HepG2 (cell line): ENCODE results near the gene TRIM37. TPM values are rescaled to one million over a fixed set of nuclear protein-coding genes. Genes with fewer than 3 reads are reported as not detected.

ENCODE experiments used
- ASH2L ChIP-seq: fragments of 300-600, 200-600 bp; sonication (generic); IDR thresholded peaks from 2 replicates; pipeline ENCODE4 v1.7.0; 2017; ENCODE audit warnings: low read depth, mild to moderate bottlenecking, moderate library complexity, mixed read lengths, low read length; ENCODE audit not compliant: insufficient read length
- ATF7 ChIP-seq, 2 experiments: fragments of 450-650 bp in 1 of 2; sonication (generic) in 1 of 2; formaldehyde crosslinking in 1 of 2; IDR thresholded peaks; 2 replicates each; pipeline versions ENCODE4 v1.4.0 to v1.6.1; 2016 to 2020; ENCODE audit warnings: antibody characterized with exemption in 1 of 2, mild to moderate bottlenecking in 1 of 2, missing genetic modification reagents in 1 of 2
- BORCS8-MEF2B ChIP-seq: sonication (generic); formaldehyde crosslinking; IDR thresholded peaks from 2 replicates; pipeline ENCODE4 v1.8.0; 2022; ENCODE audit warnings: mild to moderate bottlenecking, missing genetic modification reagents
- CAMTA2 ChIP-seq: sonication (generic); formaldehyde crosslinking; IDR thresholded peaks from 2 replicates; pipeline ENCODE4 v1.4.0; 2020; ENCODE audit warnings: mild to moderate bottlenecking, missing genetic modification reagents, borderline replicate concordance
- CBX2 ChIP-seq, 2 experiments: fragments of 200-600 bp in 1 of 2; sonication (generic); formaldehyde crosslinking in 1 of 2; IDR thresholded peaks; 2 replicates each; pipeline versions ENCODE4 v1.7.0 to v1.8.1; 2018 to 2022; ENCODE audit warnings: low read depth in 2 of 2, low read length in 1 of 2, mild to moderate bottlenecking in 1 of 2, missing genetic modification reagents in 1 of 2
- GPN1 ChIP-seq: sonication (generic); formaldehyde crosslinking; IDR thresholded peaks from 2 replicates; pipeline ENCODE4 v1.5.1; 2020; ENCODE audit warnings: missing genetic modification reagents, borderline replicate concordance
- ISL2 ChIP-seq: sonication (generic); formaldehyde crosslinking; IDR thresholded peaks from 2 replicates; pipeline ENCODE4 v1.5.0; 2020; ENCODE audit warnings: missing genetic modification reagents
- JDP2 ChIP-seq: sonication (generic); formaldehyde crosslinking; IDR thresholded peaks from 2 replicates; pipeline ENCODE4 v1.8.1; 2022; ENCODE audit warnings: missing genetic modification reagents, borderline replicate concordance
- KDM6A ChIP-seq: IDR thresholded peaks from 2 replicates; pipeline ENCODE4 v1.6.1; 2016; ENCODE audit warnings: low read depth
- MBD4 ChIP-seq: IDR thresholded peaks from 2 replicates; pipeline ENCODE4 v1.6.1; 2012; ENCODE audit warnings: low read length, inconsistent platforms, borderline replicate concordance
- REPIN1 ChIP-seq: sonication (generic); formaldehyde crosslinking; IDR thresholded peaks from 2 replicates; pipeline ENCODE4 v1.8.0; 2022; ENCODE audit warnings: missing genetic modification reagents, low read depth, mild to moderate bottlenecking, borderline replicate concordance
- SSRP1 ChIP-seq: IDR thresholded peaks from 2 replicates; pipeline ENCODE4 v1.6.1; 2016; ENCODE audit warnings: control low read depth
- TEF ChIP-seq: sonication (generic); formaldehyde crosslinking; IDR thresholded peaks from 2 replicates; pipeline ENCODE4 v1.5.0; 2020; ENCODE audit warnings: missing genetic modification reagents
- TRIM24 ChIP-seq: sonication (generic); formaldehyde crosslinking; IDR thresholded peaks from 2 replicates; pipeline ENCODE4 v1.8.0; 2022; ENCODE audit warnings: mild to moderate bottlenecking, missing genetic modification reagents
- ZMYM3 ChIP-seq: sonication (generic); formaldehyde crosslinking; IDR thresholded peaks from 2 replicates; pipeline ENCODE4 v1.5.1; 2020; ENCODE audit warnings: mild to moderate bottlenecking, missing genetic modification reagents
- ZMYM4 ChIP-seq: sonication (generic); formaldehyde crosslinking; IDR thresholded peaks from 2 replicates; pipeline ENCODE4 v1.8.1; 2023; ENCODE audit warnings: mild to moderate bottlenecking, missing genetic modification reagents
- ZNF138 ChIP-seq: sonication (generic); formaldehyde crosslinking; IDR thresholded peaks from 2 replicates; pipeline ENCODE4 v1.5.0; 2020; ENCODE audit warnings: mild to moderate bottlenecking, low read depth, missing genetic modification reagents
- ZNF160 ChIP-seq: sonication (generic); formaldehyde crosslinking; IDR thresholded peaks from 2 replicates; pipeline ENCODE4 v1.8.0; 2022; ENCODE audit warnings: mild to moderate bottlenecking, inconsistent platforms, missing genetic modification reagents
- ZNF263 ChIP-seq: sonication (generic); formaldehyde crosslinking; IDR thresholded peaks from 2 replicates; pipeline ENCODE4 v1.4.0; 2020; ENCODE audit warnings: missing genetic modification reagents
- ZNF879 ChIP-seq: sonication (generic); formaldehyde crosslinking; IDR thresholded peaks from 2 replicates; pipeline ENCODE4 v1.8.1; 2023; ENCODE audit warnings: missing genetic modification reagents
- polyA plus RNA-seq, 8 experiments: library from polyadenylated mRNA; depleted of rRNA in 3 of 8; stranded (reverse) in 7 of 8; unstranded in 1 of 8; fragments of >200 nt; fragmentation: Illumina TruSeq in 4 of 8; extraction: Trizol in 4 of 8; gene quantifications; 2 replicates each; pipeline versions ENCODE4 v1.2.1 to v1.2.3, GENCODE V29; 2011 to 2016; ENCODE audit warnings: low read depth in 4 of 8, missing spikeins in 1 of 8, mixed read lengths in 1 of 8; ENCODE audit not compliant: insufficient read depth in 1 of 8
- total RNA-seq, 5 experiments: library from RNA; depleted of rRNA; stranded (reverse); fragments of >200 nt; fragmentation: Illumina TruSeq; extraction: Trizol; gene quantifications; 2 replicates each; pipeline ENCODE4 v1.2.3, GENCODE V29; 2016; ENCODE audit warnings: low read depth in 1 of 5
- TF ChIP-seq, protein P1 (sequence below): IDR thresholded peaks from 2 replicates; pipeline ENCODE4 v1.6.1; 2012; ENCODE audit warnings: low read depth, low read length, improper control_type of control experiment
- TF ChIP-seq, protein P2 (sequence below): sonication (generic); formaldehyde crosslinking; IDR thresholded peaks from 2 replicates; pipeline ENCODE4 v1.5.1; 2020; ENCODE audit warnings: missing genetic modification reagents, mild to moderate bottlenecking, borderline replicate concordance
- TF ChIP-seq, protein P3 (sequence below): sonication (generic); formaldehyde crosslinking; IDR thresholded peaks from 2 replicates; pipeline ENCODE4 v1.4.0; 2020; ENCODE audit warnings: missing genetic modification reagents

TRIM37 gene
- total and polyA plus RNA-seq, 2 of the 13 experiments (the other 11 are each of a cell fraction or from before 2014, with no cell fraction given), result 12.4 to 39.1 TPM

GRCh38 chr17:59106463-59107305 is at the start of gene TRIM37 (continued):
- TF ChIP-seq, protein P1, sequence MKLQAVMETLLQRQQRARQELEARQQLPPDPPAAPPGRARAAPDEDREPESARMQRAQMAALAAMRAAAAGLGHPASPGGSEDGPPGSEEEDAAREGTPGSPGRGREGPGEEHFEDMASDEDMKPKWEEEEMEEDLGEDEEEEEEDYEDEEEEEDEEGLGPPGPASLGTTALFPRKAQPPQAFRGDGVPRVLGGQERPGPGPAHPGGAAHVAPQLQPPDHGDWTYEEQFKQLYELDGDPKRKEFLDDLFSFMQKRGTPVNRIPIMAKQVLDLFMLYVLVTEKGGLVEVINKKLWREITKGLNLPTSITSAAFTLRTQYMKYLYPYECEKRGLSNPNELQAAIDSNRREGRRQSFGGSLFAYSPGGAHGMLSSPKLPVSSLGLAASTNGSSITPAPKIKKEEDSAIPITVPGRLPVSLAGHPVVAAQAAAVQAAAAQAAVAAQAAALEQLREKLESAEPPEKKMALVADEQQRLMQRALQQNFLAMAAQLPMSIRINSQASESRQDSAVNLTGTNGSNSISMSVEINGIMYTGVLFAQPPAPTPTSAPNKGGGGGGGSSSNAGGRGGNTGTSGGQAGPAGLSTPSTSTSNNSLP, result no peak
- TF ChIP-seq CAMTA2 (CRISPR knock-in tag) (no peak), KDM6A (CRISPR knock-in tag) (no peak), BORCS8-MEF2B (peak; percentile 52), TRIM24 (CRISPR knock-in tag) (no peak), ZMYM3 (CRISPR knock-in tag) (peak; percentile 54; the same call in 1 of the 2 replicates), JDP2 (no peak), MBD4 (no peak), ZNF263 (CRISPR knock-in tag) (no peak), ASH2L (peak; percentile 98), ZNF879 (CRISPR knock-in tag) (no peak), SSRP1 (CRISPR knock-in tag) (no peak), REPIN1 (CRISPR knock-in tag) (peak; percentile 94), ZNF138 (CRISPR knock-in tag) (peak; percentile 96), TEF (CRISPR knock-in tag) (no peak), ZNF160 (CRISPR knock-in tag) (peak; percentile 93; the same call in 1 of the 2 replicates), CBX2 (IDR thresholded peaks at IDR 0.05; ENCODE audit: low read depth, low read length) (no peak), CBX2 (CRISPR knock-in tag; IDR thresholded peaks at IDR 0.05; ENCODE audit: low read depth) (no peak), ISL2 (CRISPR knock-in tag) (peak; percentile 74), GPN1 (CRISPR knock-in tag) (no peak), ATF7 (IDR thresholded peaks at IDR 0.05) (no peak), ATF7 (CRISPR knock-in tag; IDR thresholded peaks at IDR 0.05) (no peak; the same call in none of the 2 replicates), ZMYM4 (CRISPR knock-in tag) (peak; percentile 98)
- TF ChIP-seq, protein P2, sequence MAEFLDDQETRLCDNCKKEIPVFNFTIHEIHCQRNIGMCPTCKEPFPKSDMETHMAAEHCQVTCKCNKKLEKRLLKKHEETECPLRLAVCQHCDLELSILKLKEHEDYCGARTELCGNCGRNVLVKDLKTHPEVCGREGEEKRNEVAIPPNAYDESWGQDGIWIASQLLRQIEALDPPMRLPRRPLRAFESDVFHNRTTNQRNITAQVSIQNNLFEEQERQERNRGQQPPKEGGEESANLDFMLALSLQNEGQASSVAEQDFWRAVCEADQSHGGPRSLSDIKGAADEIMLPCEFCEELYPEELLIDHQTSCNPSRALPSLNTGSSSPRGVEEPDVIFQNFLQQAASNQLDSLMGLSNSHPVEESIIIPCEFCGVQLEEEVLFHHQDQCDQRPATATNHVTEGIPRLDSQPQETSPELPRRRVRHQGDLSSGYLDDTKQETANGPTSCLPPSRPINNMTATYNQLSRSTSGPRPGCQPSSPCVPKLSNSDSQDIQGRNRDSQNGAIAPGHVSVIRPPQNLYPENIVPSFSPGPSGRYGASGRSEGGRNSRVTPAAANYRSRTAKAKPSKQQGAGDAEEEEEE (CRISPR knock-in tag), result no peak
- TF ChIP-seq, protein P3, sequence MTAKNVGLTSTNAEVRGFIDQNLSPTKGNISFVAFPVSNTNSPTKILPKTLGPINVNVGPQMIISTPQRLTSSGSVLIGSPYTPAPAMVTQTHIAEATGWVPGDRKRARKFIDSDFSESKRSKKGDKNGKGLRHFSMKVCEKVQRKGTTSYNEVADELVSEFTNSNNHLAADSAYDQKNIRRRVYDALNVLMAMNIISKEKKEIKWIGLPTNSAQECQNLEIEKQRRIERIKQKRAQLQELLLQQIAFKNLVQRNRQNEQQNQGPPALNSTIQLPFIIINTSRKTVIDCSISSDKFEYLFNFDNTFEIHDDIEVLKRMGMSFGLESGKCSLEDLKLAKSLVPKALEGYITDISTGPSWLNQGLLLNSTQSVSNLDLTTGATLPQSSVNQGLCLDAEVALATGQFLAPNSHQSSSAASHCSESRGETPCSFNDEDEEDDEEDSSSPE (CRISPR knock-in tag), result peak; percentile 99
